Erythroblast (primary cell): ENCODE measurements around the gene MNT.

Experiments
- DNase-seq, 2 experiments: peaks; one replicate each; lab custom pipeline; 2025; lab: John Stamatoyannopoulos, UW
- GATA1 ChIP-seq: IDR thresholded peaks from 2 replicates; pipeline ENCODE4 v1.6.1; 2011; ENCODE audit warnings: low read depth, mild to moderate bottlenecking, control low read depth, low read length, moderate library complexity
- POLR2A ChIP-seq: IDR thresholded peaks from 2 replicates; pipeline ENCODE4 v1.6.1; 2011; ENCODE audit warnings: mild to moderate bottlenecking, low read length

MNT gene

GRCh38 chr17:2386400-2387085 lies 14.3 kb downstream of the MNT start:
- TF ChIP-seq POLR2A (no peak), GATA1 (no peak)
- no peak for DNase-seq

GRCh38 chr17:2385240-2386210 lies 15.3 kb downstream of the MNT start:
- no peak for DNase-seq
- TF ChIP-seq GATA1 (no peak), POLR2A (no peak)

DNA sequence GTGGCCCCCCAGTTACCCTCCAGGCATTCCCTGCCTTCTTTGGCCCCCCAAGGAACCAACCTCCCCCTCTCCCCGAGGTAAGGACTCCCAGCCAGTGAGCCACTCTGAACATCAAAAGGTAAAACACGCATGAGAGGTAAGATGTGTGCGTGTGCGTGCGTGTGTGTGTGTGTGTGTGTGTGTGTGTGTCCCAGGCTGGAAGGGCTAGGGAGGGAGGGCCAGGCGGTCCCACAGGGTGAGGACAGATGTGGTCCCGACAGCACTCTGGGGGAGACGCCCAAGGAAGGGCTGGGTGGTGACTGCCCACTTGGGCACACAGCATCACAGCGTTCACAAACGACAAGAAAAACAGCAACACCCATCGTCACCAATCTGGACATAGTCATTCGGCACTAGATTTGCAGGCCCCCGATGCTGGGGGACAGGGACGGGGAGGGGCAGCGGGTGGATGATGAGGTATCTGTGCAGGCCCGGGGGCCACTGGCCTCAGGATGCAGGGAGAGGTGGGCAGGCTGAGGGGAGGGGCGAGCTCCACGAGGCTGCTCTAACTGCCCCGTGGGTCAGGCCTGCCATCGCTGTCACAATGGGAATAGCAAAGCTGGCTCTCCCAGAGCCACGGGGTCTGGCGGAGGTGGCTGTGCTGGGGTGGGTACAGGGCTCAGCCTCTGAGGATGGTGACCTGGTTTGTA lies 16.3 kb downstream of the MNT start:
- TF ChIP-seq GATA1 (no peak), POLR2A (no peak)
- DNase-seq, result no peak

DNA sequence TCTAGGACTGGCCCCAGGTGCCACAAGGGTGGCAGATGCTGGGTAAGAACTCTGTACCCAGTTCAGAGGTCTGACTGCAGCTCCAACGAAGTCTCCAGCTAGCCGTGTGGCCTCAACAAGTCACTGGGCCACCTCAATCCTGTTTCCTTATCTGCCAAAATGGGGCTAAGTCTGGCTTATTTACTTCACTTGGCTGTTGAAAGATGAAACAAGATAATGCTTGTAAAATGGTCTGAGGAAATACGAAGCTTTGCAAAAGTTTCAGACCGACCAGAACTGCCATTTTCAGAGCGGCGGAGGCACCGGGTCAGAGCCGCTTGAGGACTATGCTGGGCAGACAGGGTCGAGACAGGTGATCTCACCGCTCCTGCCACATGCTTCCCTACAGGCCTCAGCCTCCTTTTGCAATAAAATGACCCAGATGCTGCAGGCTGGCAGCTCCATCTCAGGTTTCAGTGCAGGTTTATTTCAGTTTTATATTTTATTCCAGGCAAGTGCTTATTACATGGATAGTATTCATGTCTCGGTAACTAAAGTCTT lies 17.2 kb downstream of the MNT start:
- no peak for TF ChIP-seq GATA1
- no peak for TF ChIP-seq POLR2A
- DNase-seq, result no peak

DNA sequence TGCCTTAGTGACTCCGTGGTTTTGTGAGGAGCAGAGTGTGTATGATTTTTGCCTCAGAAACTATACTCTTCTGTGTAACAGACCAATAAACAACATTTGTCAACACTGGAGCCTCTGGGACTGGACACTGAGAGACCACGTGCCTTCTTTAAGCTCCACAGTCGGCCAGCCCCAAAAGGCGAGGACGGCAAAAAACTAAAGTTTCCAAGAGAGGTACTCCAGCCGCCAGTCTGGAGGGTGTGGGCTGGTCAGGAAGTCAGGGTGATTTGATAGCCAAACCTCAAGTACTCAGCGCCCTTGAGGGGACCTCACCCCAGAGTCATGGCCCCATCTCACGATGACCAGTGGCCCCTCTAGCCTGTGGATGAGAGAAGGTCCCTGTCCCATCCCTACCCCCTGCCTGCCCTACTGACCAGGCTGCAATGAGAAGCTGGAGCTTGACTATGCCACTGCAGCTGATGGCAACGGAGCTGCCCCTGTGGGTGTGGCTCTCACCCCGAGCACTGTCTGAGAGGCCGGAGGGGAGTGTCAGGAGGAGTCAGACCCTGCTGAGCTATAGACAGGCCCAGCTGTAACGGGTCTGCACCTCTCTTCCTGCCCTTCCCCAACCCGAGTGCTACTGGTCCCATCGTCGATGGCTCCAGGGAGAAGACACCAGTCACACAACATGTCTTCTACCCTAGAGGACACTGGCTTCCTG lies 19.8 kb downstream of the MNT start:
- DNase-seq, result no peak
- no peak for TF ChIP-seq POLR2A
- no peak for TF ChIP-seq GATA1

GRCh38 chr17:2380226-2380922 lies 20.5 kb downstream of the MNT start:
- no peak for DNase-seq
- TF ChIP-seq POLR2A, result no peak
- no peak for TF ChIP-seq GATA1

DNA sequence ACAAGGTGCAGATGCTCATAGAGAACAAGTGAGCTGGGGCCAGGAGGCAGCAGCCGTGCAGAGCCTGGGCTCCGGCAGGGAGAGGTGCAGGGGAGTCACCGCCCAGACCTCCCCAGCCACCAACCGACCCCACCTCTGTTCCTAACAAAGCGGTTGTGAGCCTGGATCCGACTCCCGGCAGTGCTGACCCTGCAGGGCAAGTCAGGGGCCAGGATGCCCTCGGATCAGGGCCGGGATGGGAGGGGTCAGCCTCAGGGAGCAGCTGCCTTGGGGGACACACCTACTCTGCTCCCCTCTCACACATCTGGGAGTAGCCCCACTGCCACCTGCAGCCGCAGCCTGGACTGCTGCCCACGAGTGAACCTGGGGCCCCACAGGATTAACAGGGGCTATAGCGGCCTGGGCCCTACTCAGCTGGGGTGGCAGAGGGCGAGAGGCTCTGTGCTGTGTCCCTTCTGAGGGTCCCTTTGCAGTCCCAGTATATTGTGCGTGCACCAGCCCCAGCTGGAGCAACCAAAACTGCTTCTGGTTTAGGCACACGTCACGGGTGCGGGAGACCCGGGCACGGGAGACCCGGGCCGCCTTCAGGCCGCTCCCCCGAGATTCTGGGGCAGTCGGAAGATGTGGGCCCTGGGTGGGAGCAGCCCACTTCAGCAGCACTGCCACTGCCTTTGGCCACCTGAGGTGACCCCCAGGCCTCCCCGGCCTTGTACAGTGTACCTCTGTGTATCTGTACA lies 21.2 kb downstream of the MNT start:
- TF ChIP-seq GATA1 (no peak), POLR2A (no peak)

GRCh38 chr17:2378905-2379304 lies 22.0 kb downstream of the MNT start:
- no peak for DNase-seq
- TF ChIP-seq GATA1 (no peak), POLR2A (no peak)

More for the DNA sequence above, 21.2 kb downstream of the MNT start:
- DNase-seq, result no peak

DNA sequence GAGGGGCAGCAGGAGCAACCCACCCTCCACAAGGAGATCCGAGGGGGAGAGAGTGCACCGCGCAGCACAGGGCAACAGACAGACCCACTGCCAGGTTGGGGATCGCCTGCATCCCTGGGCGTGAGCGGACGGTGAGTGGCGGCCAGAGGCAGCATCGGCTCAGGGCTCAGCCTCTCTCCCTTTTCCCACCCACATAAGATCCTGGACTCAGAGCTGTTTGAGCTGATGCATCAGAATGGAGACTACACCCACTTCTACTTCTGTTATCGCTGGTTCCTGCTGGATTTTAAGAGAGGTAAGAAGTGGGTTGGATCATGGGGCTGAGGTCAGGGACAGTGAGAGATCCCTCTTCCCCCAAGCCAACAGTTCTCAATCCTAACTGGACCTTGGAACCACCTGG lies 23.2 kb downstream of the MNT start:
- DNase-seq, result no peak
- TF ChIP-seq GATA1, result no peak
- no peak for TF ChIP-seq POLR2A

DNA sequence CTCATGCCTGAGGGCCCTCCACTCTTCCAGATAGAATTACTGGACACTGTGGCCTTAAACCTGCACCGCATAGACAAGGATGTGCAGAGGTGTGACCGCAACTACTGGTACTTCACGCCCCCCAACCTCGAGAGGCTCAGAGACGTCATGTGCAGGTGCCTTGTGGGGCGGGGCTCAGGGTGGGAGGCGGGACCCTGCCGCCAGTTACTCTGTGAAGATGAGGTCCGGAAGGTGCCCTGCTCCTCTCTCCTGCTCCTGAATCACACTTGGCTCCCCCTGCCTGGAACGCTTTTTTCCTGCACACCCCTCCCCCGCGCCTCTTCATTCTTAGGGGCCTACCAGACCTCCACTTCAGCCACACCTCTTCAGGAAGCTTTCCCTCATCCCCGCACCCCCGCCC lies 24.8 kb downstream of the MNT start:
- DNase-seq, result no peak
- TF ChIP-seq POLR2A (no peak), GATA1 (no peak)

DNA sequence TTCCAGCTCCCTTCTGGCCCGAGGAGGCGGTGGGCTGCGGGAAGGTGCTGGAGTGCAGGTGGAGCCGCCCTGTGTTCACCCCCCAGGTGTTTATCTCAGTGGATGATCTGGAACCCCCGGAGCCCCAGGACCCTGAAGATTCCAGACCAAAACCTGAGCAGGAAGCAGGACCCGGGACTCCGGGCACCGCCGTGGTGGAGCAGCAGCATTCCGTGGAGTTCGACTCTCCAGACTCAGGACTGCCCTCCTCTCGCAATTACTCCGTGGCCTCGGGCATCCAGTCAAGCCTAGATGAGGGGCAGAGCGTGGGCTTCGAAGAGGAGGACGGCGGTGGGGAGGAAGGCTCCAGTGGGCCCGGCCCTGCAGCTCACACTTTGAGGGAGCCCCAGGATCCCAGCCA lies 25.5 kb downstream of the MNT start:
- TF ChIP-seq POLR2A (no peak), GATA1 (no peak)
- DNase-seq, result no peak
